Stimulated activated CD4-positive, alpha-beta T cell treated with anti-CD3 and anti-CD28 coated beads, Interleukin-15, amount 100 ng/mL, for 48 hours (primary cell): ENCODE data around the gene SLC7A6OS.

Experiments used
- DNase-seq, 2 donors: peaks; one replicate each; pipeline ENCODE4 v3.0.0-alpha.2; 2020; ENCODE audit warnings: low read depth in 2 of 2

SLC7A6OS gene

GRCh38 chr16:68310774-68311511, at the start of gene SLC7A6OS, which contains the start of gene PRMT7:
TSS of gene SLC7A6OS (minus strand) at chr16:68310946. CDS start at chr16:68310926, 20 bp downstream.
TSS of gene PRMT7 (plus strand) at chr16:68311019. CDS start at chr16:68315980, 4,961 bp downstream.
- DNase-seq: peak; percentile 88 to 92

GRCh38 chr16:68359398-68360191, 48.8 kb upstream of the SLC7A6OS start:
- no peak for DNase-seq

DNA sequence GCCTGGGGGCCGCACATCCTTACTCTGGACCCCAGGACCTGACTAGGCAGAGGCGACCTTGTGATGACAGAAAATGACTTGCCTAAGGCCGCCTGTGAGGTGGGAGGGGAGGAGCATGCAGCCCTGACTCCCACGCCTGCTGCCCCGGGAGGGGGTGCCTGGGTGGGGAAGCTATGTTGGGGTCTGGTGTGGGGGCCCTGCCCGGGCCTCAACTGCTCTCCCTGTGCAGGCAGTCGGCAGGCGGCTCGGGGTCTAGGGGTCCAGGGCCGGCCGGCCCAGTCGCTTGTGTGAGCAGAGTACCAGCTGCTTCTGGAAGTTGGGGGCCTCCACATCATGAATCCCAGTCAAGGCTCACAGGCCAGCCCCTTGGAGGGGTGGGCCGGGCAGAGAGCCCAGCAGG, 48.2 kb upstream of the SLC7A6OS start:
- no peak for DNase-seq

- DNase-seq: no peak
Observed at GRCh38 chr16:68357923-68358322, 47.2 kb upstream of the SLC7A6OS start.

DNA sequence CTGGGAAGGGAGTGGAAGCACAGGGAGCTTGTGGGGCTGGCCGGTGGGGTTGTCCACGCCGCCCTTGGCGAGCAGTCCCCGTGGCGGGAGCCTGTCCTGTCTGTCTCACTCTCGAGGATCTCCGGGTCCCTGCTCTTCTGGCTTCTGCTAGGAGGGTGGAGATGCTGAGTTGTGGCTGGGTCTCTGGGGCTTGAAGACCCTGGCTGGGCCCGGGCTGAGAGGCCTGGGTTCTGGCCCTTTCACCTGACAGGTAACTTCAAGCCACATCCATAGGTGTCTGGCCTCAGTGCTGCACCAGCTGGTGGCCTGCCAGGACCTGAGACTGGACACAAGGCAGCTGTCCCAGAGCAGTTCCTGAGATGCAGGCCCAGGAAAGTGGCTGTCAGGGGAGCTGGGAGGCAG, 46.8 kb upstream of the SLC7A6OS start:
- no peak for DNase-seq

DNA sequence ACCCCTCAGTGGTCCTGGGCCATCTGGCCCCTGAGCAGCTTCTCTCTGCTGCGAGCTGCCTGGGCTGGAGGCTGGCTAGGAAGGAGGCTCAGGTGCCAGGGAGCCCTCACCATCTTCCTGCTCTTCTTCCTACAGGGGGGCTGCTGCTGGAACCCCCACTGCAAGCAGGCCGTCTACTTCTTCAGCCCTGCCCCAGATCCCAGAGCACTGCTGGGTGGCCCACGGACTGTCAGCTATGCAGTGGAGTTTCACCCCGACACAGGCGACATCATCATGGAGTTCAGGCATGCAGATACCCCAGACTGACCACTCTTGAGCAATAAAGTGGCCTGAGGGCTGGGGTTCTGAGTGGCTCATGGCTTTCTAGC, 46.2 kb upstream of the SLC7A6OS start:
- no peak for DNase-seq

- DNase-seq: peak; percentile 28 to 34
Observed at GRCh38 chr16:68356249-68356918, 45.6 kb upstream of the SLC7A6OS start.

GRCh38 chr16:68355447-68356248, 44.9 kb upstream of the SLC7A6OS start:
- no peak for DNase-seq

DNA sequence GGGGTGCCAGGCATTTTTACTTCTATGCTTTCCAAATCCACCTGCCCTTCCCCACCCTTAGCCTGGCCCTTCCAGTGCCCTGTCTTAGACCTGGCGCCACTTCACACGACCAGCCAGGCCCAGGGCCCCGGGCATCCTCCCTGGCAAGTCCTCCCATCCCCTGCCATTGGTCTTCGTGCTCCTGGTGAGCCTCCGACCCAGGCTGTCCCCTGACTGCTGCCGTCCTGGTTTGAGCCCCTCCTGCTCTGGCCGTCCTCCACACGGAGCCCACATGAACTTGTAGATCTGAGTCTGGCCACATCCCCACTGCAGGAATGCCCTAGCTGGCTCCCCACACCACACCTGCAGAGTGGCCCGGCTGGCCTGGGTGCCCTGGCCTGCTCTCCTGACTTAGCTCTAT, 44.1 kb upstream of the SLC7A6OS start:
- no peak for DNase-seq

DNA sequence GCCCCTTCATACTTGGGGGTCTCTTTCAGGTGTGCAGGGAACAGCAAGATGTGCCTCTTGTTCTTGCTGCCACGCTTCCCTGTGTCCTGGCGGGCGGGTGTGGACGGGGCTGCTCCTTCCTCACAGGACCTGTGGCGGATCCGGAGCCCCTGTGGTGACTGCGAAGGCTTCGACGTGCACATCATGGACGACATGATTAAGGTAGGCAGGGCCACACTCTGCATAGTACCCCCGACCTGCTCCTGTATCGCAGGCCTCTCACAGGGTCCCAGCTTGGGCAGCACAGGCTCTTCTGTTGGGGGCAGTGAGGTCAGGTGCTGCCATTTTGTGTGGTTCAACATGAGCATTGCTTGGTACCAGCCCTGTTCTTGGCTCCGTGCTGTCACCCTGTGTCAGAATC, 42.6 kb upstream of the SLC7A6OS start:
- DNase-seq: no peak

GRCh38 chr16:68351991-68352431, 41.3 kb upstream of the SLC7A6OS start:
- no peak for DNase-seq

- no peak for DNase-seq
Observed at GRCh38 chr16:68351463-68351862, 40.7 kb upstream of the SLC7A6OS start.

DNA sequence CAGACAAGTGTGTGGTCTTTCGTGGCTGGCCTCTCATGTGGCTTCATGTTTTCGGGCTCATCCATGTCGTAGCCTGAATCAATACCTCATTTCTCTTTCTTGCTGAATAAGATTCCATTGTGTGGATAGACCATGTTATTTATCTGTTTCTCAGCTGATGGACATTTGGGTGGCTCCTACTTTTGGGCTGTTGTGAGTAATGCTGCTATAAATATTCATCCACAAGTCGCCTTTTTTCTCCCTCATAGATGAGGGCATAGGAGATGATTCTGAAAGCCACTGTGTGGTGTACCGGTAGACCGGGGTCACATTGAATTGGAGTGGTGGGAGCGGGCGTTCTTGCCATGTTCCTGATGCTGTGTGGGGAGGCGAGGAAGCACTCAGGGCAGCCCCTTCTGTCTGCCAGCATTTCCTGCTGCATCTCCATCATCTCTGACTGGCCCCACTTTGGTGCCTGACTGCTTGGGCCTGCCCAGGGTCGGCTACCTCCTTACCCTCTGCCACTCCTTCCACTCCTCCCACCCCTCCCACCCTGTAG, 40.1 kb upstream of the SLC7A6OS start:
- DNase-seq: no peak

- no peak for DNase-seq
Observed at GRCh38 chr16:68349838-68350410, 39.2 kb upstream of the SLC7A6OS start.

GRCh38 chr16:68348639-68349445, 38.1 kb upstream of the SLC7A6OS start:
- no peak for DNase-seq

- no peak for DNase-seq
Observed at GRCh38 chr16:68347605-68348004, 36.9 kb upstream of the SLC7A6OS start.

DNA sequence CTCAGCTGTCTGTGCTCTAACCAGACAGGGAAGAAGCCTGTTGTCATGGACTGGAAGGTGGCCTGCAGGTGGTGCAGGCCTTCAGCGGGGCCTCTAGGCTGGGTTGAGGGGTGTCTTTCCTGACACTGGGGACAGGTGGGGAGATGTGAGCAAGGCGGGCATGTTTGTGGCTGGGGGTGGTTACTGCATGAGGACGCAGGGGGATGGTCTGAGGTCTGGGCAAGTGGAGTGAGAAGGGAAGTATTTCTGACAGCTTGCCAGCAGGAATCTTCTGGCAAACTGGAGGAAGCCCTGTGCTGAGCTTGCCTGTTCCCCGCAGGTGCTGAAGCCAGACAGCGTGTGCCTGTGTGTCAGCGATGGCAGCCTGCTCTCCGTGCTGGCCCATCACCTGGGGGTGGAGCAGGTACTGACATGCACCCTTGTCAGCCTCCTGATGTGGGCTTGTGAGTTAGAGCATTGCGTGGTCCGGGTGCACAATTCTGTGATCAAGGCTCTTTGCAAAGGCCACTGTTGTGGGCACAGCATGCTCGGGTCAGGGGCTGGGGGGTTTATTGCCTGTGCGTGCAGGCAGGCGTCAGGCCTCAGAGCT, 36.2 kb upstream of the SLC7A6OS start:
- no peak for DNase-seq

GRCh38 chr16:68345958-68346635, 35.4 kb upstream of the SLC7A6OS start:
- DNase-seq: no peak

DNA sequence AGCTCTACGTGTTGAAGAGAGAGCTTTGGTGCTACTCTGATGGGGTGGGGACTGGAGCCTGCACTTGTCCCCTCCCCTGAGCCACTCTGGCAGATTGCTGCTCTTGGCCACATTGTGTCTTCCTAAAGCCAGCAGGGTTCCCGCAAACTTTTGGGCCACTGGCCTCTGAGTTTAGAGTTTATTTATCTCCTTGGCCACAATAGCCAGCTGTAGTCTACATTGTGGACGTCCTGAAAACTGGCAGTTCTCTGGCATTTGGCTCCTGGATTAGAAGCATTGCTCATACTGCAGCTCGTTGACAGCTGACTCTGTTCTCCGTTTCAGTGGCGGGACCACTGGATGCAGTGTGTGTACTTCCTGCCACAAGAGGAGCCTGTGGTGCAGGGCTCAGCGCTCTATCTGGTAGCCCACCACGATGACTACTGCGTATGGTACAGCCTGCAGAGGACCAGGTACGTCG, 34.6 kb upstream of the SLC7A6OS start:
- no peak for DNase-seq
